ENCODE measurements around the gene ADGRV1. TPM values are rescaled to one million over a fixed set of nuclear protein-coding genes. Genes with fewer than 3 reads are reported as not detected.
"Not testable (repeated sequence)": the region's sequence is repeated elsewhere in the genome, so short reads cannot be mapped to it uniquely, and the experiment has no call there.

The ADGRV1 gene
- total RNA-seq, 1 donor from 2014 or later = 0.99 TPM

DNA sequence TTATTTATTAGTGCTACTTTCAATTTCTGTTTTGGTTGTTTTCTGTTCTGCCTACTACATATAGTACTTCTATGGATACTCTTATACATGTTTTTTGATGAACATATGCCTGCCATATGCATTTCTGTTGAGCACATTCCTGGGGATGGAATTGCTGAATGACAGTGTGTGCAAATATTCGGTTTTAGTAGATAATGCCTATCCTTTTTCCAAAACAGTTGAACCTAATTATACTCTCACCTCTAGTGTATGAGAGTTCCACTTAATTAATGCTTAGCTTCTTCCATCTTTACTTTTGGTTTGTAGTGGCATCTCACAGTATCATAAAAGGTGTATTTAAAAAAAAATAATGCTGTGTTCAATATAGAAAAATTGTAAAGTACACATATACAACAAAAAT lies 96.8 kb downstream of the ADGRV1 start:
- H3K27ac Mint-ChIP-seq (ENCODE audit: unreplicated experiment) = no peak overlapping the region
- peaks cover 6% of the 10 kb centered on the region for H3K27me3 Mint-ChIP-seq (ENCODE audit: unreplicated experiment)
- no peaks in the 10 kb centered on the region for H3K9me3 Mint-ChIP-seq (ENCODE audit: unreplicated experiment)
- no peak overlapping the region for H3K4me3 Mint-ChIP-seq (ENCODE audit: unreplicated experiment)
- no peak for DNase-seq (ENCODE audit: extremely low spot score, unreplicated experiment)
- no peak for TF ChIP-seq CTCF (IDR thresholded peaks at IDR 0.05)
- H3K4me1 Mint-ChIP-seq (ENCODE audit: unreplicated experiment) = no peaks in the 10 kb centered on the region
- no peaks in the 10 kb centered on the region for H3K36me3 Mint-ChIP-seq (ENCODE audit: unreplicated experiment)

GRCh38 chr5:90657030-90657429 lies 98.4 kb downstream of the ADGRV1 start:
- H3K27me3 Mint-ChIP-seq (ENCODE audit: unreplicated experiment) = peaks cover 2% of the 10 kb centered on the region
- H3K36me3 Mint-ChIP-seq (ENCODE audit: unreplicated experiment) = no peaks in the 10 kb centered on the region
- DNase-seq (ENCODE audit: extremely low spot score, unreplicated experiment) = no peak
- no peaks in the 10 kb centered on the region for H3K9me3 Mint-ChIP-seq (ENCODE audit: unreplicated experiment)
- H3K4me1 Mint-ChIP-seq (ENCODE audit: unreplicated experiment) = no peaks in the 10 kb centered on the region
- H3K4me3 Mint-ChIP-seq (ENCODE audit: unreplicated experiment) = no peak overlapping the region
- no peak for TF ChIP-seq CTCF (IDR thresholded peaks at IDR 0.05)
- no peak overlapping the region for H3K27ac Mint-ChIP-seq (ENCODE audit: unreplicated experiment)

- no peak overlapping the region for H3K4me3 Mint-ChIP-seq (ENCODE audit: unreplicated experiment)
- no peak for TF ChIP-seq CTCF (IDR thresholded peaks at IDR 0.05)
- no peaks in the 10 kb centered on the region for H3K9me3 Mint-ChIP-seq (ENCODE audit: unreplicated experiment)
- peaks cover 2% of the 10 kb centered on the region for H3K27me3 Mint-ChIP-seq (ENCODE audit: unreplicated experiment)
- no peaks in the 10 kb centered on the region for H3K36me3 Mint-ChIP-seq (ENCODE audit: unreplicated experiment)
- no peaks in the 10 kb centered on the region for H3K4me1 Mint-ChIP-seq (ENCODE audit: unreplicated experiment)
- no peak overlapping the region for H3K27ac Mint-ChIP-seq (ENCODE audit: unreplicated experiment)
- DNase-seq (ENCODE audit: extremely low spot score, unreplicated experiment) = no peak
These were observed 99.2 kb downstream of the ADGRV1 start for GRCh38 chr5:90657788-90658187.

GRCh38 chr5:90658620-90659019 lies 100.0 kb downstream of the ADGRV1 start:
- H3K4me1 Mint-ChIP-seq (ENCODE audit: unreplicated experiment) = no peaks in the 10 kb centered on the region
- TF ChIP-seq CTCF (IDR thresholded peaks at IDR 0.05) = no peak

GRCh38 chr5:90668079-90668565 lies 109.5 kb downstream of the ADGRV1 start:
- not testable (repeated sequence) for H3K9me3 Mint-ChIP-seq (ENCODE audit: unreplicated experiment); H3K27ac Mint-ChIP-seq (ENCODE audit: unreplicated experiment); H3K27me3 Mint-ChIP-seq (ENCODE audit: unreplicated experiment); H3K4me3 Mint-ChIP-seq (ENCODE audit: unreplicated experiment); H3K36me3 Mint-ChIP-seq (ENCODE audit: unreplicated experiment); DNase-seq (ENCODE audit: extremely low spot score, unreplicated experiment); H3K4me1 Mint-ChIP-seq (ENCODE audit: unreplicated experiment)

More at GRCh38 chr5:90658620-90659019, 100.0 kb downstream of the ADGRV1 start:
- H3K27me3 Mint-ChIP-seq (ENCODE audit: unreplicated experiment) = peaks cover 2% of the 10 kb centered on the region
- H3K9me3 Mint-ChIP-seq (ENCODE audit: unreplicated experiment) = no peaks in the 10 kb centered on the region
- no peaks in the 10 kb centered on the region for H3K36me3 Mint-ChIP-seq (ENCODE audit: unreplicated experiment)
- H3K27ac Mint-ChIP-seq (ENCODE audit: unreplicated experiment) = no peak overlapping the region
- H3K4me3 Mint-ChIP-seq (ENCODE audit: unreplicated experiment) = no peak overlapping the region
- no peak for DNase-seq (ENCODE audit: extremely low spot score, unreplicated experiment)

- TF ChIP-seq CTCF (IDR thresholded peaks at IDR 0.05) = no peak
- no peaks in the 10 kb centered on the region for H3K9me3 Mint-ChIP-seq (ENCODE audit: unreplicated experiment)
- no peak overlapping the region for H3K27ac Mint-ChIP-seq (ENCODE audit: unreplicated experiment)
- H3K36me3 Mint-ChIP-seq (ENCODE audit: unreplicated experiment) = no peaks in the 10 kb centered on the region
- DNase-seq (ENCODE audit: extremely low spot score, unreplicated experiment) = no peak
- H3K4me1 Mint-ChIP-seq (ENCODE audit: unreplicated experiment) = no peaks in the 10 kb centered on the region
- H3K27me3 Mint-ChIP-seq (ENCODE audit: unreplicated experiment) = peaks cover 2% of the 10 kb centered on the region
- H3K4me3 Mint-ChIP-seq (ENCODE audit: unreplicated experiment) = no peak overlapping the region
These were observed 116.6 kb downstream of the ADGRV1 start for GRCh38 chr5:90675222-90675621.
